ENCODE results near the gene ZAR1. TPM values are rescaled to one million over a fixed set of nuclear protein-coding genes. Genes with fewer than 3 reads are reported as not detected.
A peak's percentile ranks its signal among the peaks of the same experiment; 100 is the strongest.

The ZAR1 gene
- total RNA-seq, 1 donor from 2014 or later: not detected

GRCh38 chr4:48470570-48470969 lies 19.5 kb upstream of the ZAR1 start:
- no peak for TF ChIP-seq CTCF (IDR thresholded peaks at IDR 0.05; ENCODE audit: insufficient read depth, low read depth, low read length)
- no peak for TF ChIP-seq EZH2 (IDR thresholded peaks at IDR 0.05; ENCODE audit: insufficient read depth, low read length)
- FAIRE-seq (no peak), DNase-seq (ENCODE audit: low read depth) (peak; percentile 6)
- no peaks in the 10 kb centered on the region for H3K36me3 Mint-ChIP-seq (ENCODE audit: low read depth, unreplicated experiment)
- Histone ChIP-seq H3K79me2 (ENCODE audit: insufficient read depth, low read length) (no peaks in the 10 kb centered on the region), H3K27ac (ENCODE audit: low read depth, low read length) (no peak overlapping the region), H3K4me2 (ENCODE audit: low read length) (peak overlapping the region; percentile 12), H4K20me1 (ENCODE audit: insufficient read depth, low read length) (no peaks in the 10 kb centered on the region), H3K4me1 (ENCODE audit: insufficient read depth, low read length) (no peaks in the 10 kb centered on the region), H2AFZ (ENCODE audit: low read depth, low read length) (no peak overlapping the region), H3K36me3 (ENCODE audit: insufficient read depth, low read length) (no peaks in the 10 kb centered on the region), H3K9ac (ENCODE audit: low read length) (no peak overlapping the region), H3K9me3 (ENCODE audit: insufficient read depth, low read depth, low read length) (no peaks in the 10 kb centered on the region), H3K27me3 (ENCODE audit: insufficient read depth, low read length) (no peaks in the 10 kb centered on the region), H3K4me3 (ENCODE audit: insufficient read depth, low read depth, low read length) (no peak overlapping the region)
- no peaks in the 10 kb centered on the region for H3K9me3 Mint-ChIP-seq (ENCODE audit: unreplicated experiment)
- peaks cover 2% of the 10 kb centered on the region for H3K27me3 Mint-ChIP-seq (ENCODE audit: low read depth, unreplicated experiment)
- H3K27ac Mint-ChIP-seq (ENCODE audit: unreplicated experiment): no peak overlapping the region
- H3K4me1 Mint-ChIP-seq (ENCODE audit: low read depth, unreplicated experiment): peaks cover 11% of the 10 kb centered on the region
- no peak overlapping the region for H3K4me3 Mint-ChIP-seq (ENCODE audit: unreplicated experiment)

- Mint-ChIP-seq H3K27ac (ENCODE audit: unreplicated experiment) (no peak overlapping the region), H3K9me3 (ENCODE audit: unreplicated experiment) (no peaks in the 10 kb centered on the region), H3K36me3 (ENCODE audit: low read depth, unreplicated experiment) (peaks cover 2% of the 10 kb centered on the region), H3K27me3 (ENCODE audit: low read depth, unreplicated experiment) (peaks cover 7% of the 10 kb centered on the region), H3K4me3 (ENCODE audit: unreplicated experiment) (no peak overlapping the region), H3K4me1 (ENCODE audit: low read depth, unreplicated experiment) (peaks cover 15% of the 10 kb centered on the region)
- Histone ChIP-seq H3K4me2 (ENCODE audit: low read length) (no peak overlapping the region), H3K27ac (ENCODE audit: low read depth, low read length) (no peak overlapping the region), H3K4me3 (ENCODE audit: insufficient read depth, low read depth, low read length) (no peak overlapping the region), H3K9me3 (ENCODE audit: insufficient read depth, low read depth, low read length) (no peaks in the 10 kb centered on the region), H4K20me1 (ENCODE audit: insufficient read depth, low read length) (no peaks in the 10 kb centered on the region), H2AFZ (ENCODE audit: low read depth, low read length) (no peak overlapping the region), H3K4me1 (ENCODE audit: insufficient read depth, low read length) (no peaks in the 10 kb centered on the region), H3K36me3 (ENCODE audit: insufficient read depth, low read length) (no peaks in the 10 kb centered on the region), H3K9ac (ENCODE audit: low read length) (no peak overlapping the region), H3K79me2 (ENCODE audit: insufficient read depth, low read length) (no peaks in the 10 kb centered on the region), H3K27me3 (ENCODE audit: insufficient read depth, low read length) (no peaks in the 10 kb centered on the region)
- TF ChIP-seq EZH2 (IDR thresholded peaks at IDR 0.05; ENCODE audit: insufficient read depth, low read length) (no peak), CTCF (IDR thresholded peaks at IDR 0.05; ENCODE audit: insufficient read depth, low read depth, low read length) (no peak)
- no peak for FAIRE-seq
- DNase-seq (ENCODE audit: low read depth): no peak
Observed at GRCh38 chr4:48472794-48473193, 17.3 kb upstream of the ZAR1 start.

- H3K4me3 Mint-ChIP-seq (ENCODE audit: unreplicated experiment): no peak overlapping the region
- no peak overlapping the region for H2AFZ ChIP-seq (ENCODE audit: low read depth, low read length)
- no peaks in the 10 kb centered on the region for H3K79me2 ChIP-seq (ENCODE audit: insufficient read depth, low read length)
- H3K4me1 ChIP-seq (ENCODE audit: insufficient read depth, low read length): no peaks in the 10 kb centered on the region
- DNase-seq (ENCODE audit: low read depth): no peak
- no peak overlapping the region for H3K4me3 ChIP-seq (ENCODE audit: insufficient read depth, low read depth, low read length)
- H3K36me3 Mint-ChIP-seq (ENCODE audit: low read depth, unreplicated experiment): peaks cover 2% of the 10 kb centered on the region
- no peaks in the 10 kb centered on the region for H3K9me3 ChIP-seq (ENCODE audit: insufficient read depth, low read depth, low read length)
- no peaks in the 10 kb centered on the region for H4K20me1 ChIP-seq (ENCODE audit: insufficient read depth, low read length)
- no peak overlapping the region for H3K9ac ChIP-seq (ENCODE audit: low read length)
- no peak for FAIRE-seq
- no peaks in the 10 kb centered on the region for H3K9me3 Mint-ChIP-seq (ENCODE audit: unreplicated experiment)
- peaks cover 11% of the 10 kb centered on the region for H3K27me3 Mint-ChIP-seq (ENCODE audit: low read depth, unreplicated experiment)
- peaks cover 4% of the 10 kb centered on the region for H3K27me3 ChIP-seq (ENCODE audit: insufficient read depth, low read length)
- peaks cover 3% of the 10 kb centered on the region for H3K4me1 Mint-ChIP-seq (ENCODE audit: low read depth, unreplicated experiment)
- no peak overlapping the region for H3K27ac Mint-ChIP-seq (ENCODE audit: unreplicated experiment)
- H3K36me3 ChIP-seq (ENCODE audit: insufficient read depth, low read length): no peaks in the 10 kb centered on the region
- no peak overlapping the region for H3K27ac ChIP-seq (ENCODE audit: low read depth, low read length)
- no peak overlapping the region for H3K4me2 ChIP-seq (ENCODE audit: low read length)
- TF ChIP-seq EZH2 (IDR thresholded peaks at IDR 0.05; ENCODE audit: insufficient read depth, low read length) (no peak), CTCF (IDR thresholded peaks at IDR 0.05; ENCODE audit: insufficient read depth, low read depth, low read length) (no peak)
Observed at GRCh38 chr4:48475770-48476169, 14.3 kb upstream of the ZAR1 start.

Measured in astrocyte (in vitro differentiated cells and primary cell).